ENCODE data around the gene TNFAIP3. TPM values are rescaled to one million over a fixed set of nuclear protein-coding genes. Genes with fewer than 3 reads are reported as not detected.

Gene TNFAIP3
- total and polyA plus RNA-seq, 2 donors (not counting 1 experiment from before 2014, with no cell fraction given): 7.8 to 23.5 TPM

GRCh38 chr6:137913996-137914529 lies 47.0 kb downstream of the TNFAIP3 start:
- H3K4me2 ChIP-seq (ENCODE audit: extremely low read depth, insufficient read depth, low read length): no peak overlapping the region
- no peak overlapping the region for H3K4me3 ChIP-seq (replicated peaks in 1 of 4; ENCODE audit: control extremely low read depth in 1 of 4, insufficient read depth in 1 of 4, low read depth in 3 of 4, low read length in 4 of 4)
- no peak overlapping the region for H3K27ac ChIP-seq (ENCODE audit: insufficient read depth, low read length)
- no peak for TF ChIP-seq EZH2 (IDR thresholded peaks at IDR 0.05; ENCODE audit: low read length, missing control alignments)
- no peak for TF ChIP-seq CTCF (conservative IDR thresholded peaks at IDR 0.05 in 1 of 2, IDR thresholded peaks at IDR 0.05 in 1 of 2; ENCODE audit: low read depth in 1 of 2, low read length in 2 of 2)
- no peaks in the 10 kb centered on the region for H3K36me3 ChIP-seq (ENCODE audit: control insufficient read depth, insufficient read depth, low read length)
- no peaks in the 10 kb centered on the region for H3K4me1 ChIP-seq (ENCODE audit: control insufficient read depth, extremely low read depth, insufficient read depth, low read length)
- no peaks in the 10 kb centered on the region for H3K27me3 ChIP-seq (ENCODE audit: control insufficient read depth, insufficient read depth, low read length)
- DNase-seq (ENCODE audit: low read depth in 2 of 2): no peak
- no peaks in the 10 kb centered on the region for H3K79me2 ChIP-seq (ENCODE audit: control insufficient read depth, insufficient read depth, low read length)
- no peaks in the 10 kb centered on the region for H3K9me3 ChIP-seq (ENCODE audit: control insufficient read depth, insufficient read depth, low read depth, low read length)
- H2AFZ ChIP-seq (ENCODE audit: low read length): no peak overlapping the region
- no peak overlapping the region for H3K9ac ChIP-seq (ENCODE audit: insufficient read depth, low read length)
- H4K20me1 ChIP-seq (ENCODE audit: control insufficient read depth, extremely low read depth, insufficient read depth, low read length): no peaks in the 10 kb centered on the region

GRCh38 chr6:137914530-137915193 lies 47.6 kb downstream of the TNFAIP3 start:
- Histone ChIP-seq H3K4me1 (ENCODE audit: control insufficient read depth, extremely low read depth, insufficient read depth, low read length) (no peaks in the 10 kb centered on the region), H3K9me3 (ENCODE audit: control insufficient read depth, insufficient read depth, low read depth, low read length) (no peaks in the 10 kb centered on the region), H3K27me3 (ENCODE audit: control insufficient read depth, insufficient read depth, low read length) (no peaks in the 10 kb centered on the region), H2AFZ (ENCODE audit: low read length) (no peak overlapping the region), H3K79me2 (ENCODE audit: control insufficient read depth, insufficient read depth, low read length) (no peaks in the 10 kb centered on the region), H3K36me3 (ENCODE audit: control insufficient read depth, insufficient read depth, low read length) (no peaks in the 10 kb centered on the region), H3K9ac (ENCODE audit: insufficient read depth, low read length) (no peak overlapping the region), H3K4me3 (replicated peaks in 1 of 4; ENCODE audit: control extremely low read depth in 1 of 4, insufficient read depth in 1 of 4, low read depth in 3 of 4, low read length in 4 of 4) (no peak overlapping the region), H3K4me2 (ENCODE audit: extremely low read depth, insufficient read depth, low read length) (no peak overlapping the region), H4K20me1 (ENCODE audit: control insufficient read depth, extremely low read depth, insufficient read depth, low read length) (no peaks in the 10 kb centered on the region), H3K27ac (ENCODE audit: insufficient read depth, low read length) (no peak overlapping the region)
- no peak for DNase-seq (ENCODE audit: low read depth in 2 of 2)
- no peak for TF ChIP-seq EZH2 (IDR thresholded peaks at IDR 0.05; ENCODE audit: low read length, missing control alignments)
- no peak for TF ChIP-seq CTCF (conservative IDR thresholded peaks at IDR 0.05 in 1 of 2, IDR thresholded peaks at IDR 0.05 in 1 of 2; ENCODE audit: low read depth in 1 of 2, low read length in 2 of 2)

GRCh38 chr6:137915790-137916189 lies 48.7 kb downstream of the TNFAIP3 start:
- Histone ChIP-seq H3K27me3 (ENCODE audit: control insufficient read depth, insufficient read depth, low read length) (no peaks in the 10 kb centered on the region), H3K9ac (ENCODE audit: insufficient read depth, low read length) (no peak overlapping the region), H3K36me3 (ENCODE audit: control insufficient read depth, insufficient read depth, low read length) (no peaks in the 10 kb centered on the region), H3K4me1 (ENCODE audit: control insufficient read depth, extremely low read depth, insufficient read depth, low read length) (no peaks in the 10 kb centered on the region), H3K4me3 (replicated peaks in 1 of 4; ENCODE audit: control extremely low read depth in 1 of 4, insufficient read depth in 1 of 4, low read depth in 3 of 4, low read length in 4 of 4) (no peak overlapping the region), H2AFZ (ENCODE audit: low read length) (no peak overlapping the region), H3K79me2 (ENCODE audit: control insufficient read depth, insufficient read depth, low read length) (no peaks in the 10 kb centered on the region), H3K9me3 (ENCODE audit: control insufficient read depth, insufficient read depth, low read depth, low read length) (no peaks in the 10 kb centered on the region), H4K20me1 (ENCODE audit: control insufficient read depth, extremely low read depth, insufficient read depth, low read length) (no peaks in the 10 kb centered on the region), H3K27ac (ENCODE audit: insufficient read depth, low read length) (no peak overlapping the region), H3K4me2 (ENCODE audit: extremely low read depth, insufficient read depth, low read length) (no peak overlapping the region)
- TF ChIP-seq EZH2 (IDR thresholded peaks at IDR 0.05; ENCODE audit: low read length, missing control alignments) (no peak), CTCF (conservative IDR thresholded peaks at IDR 0.05 in 1 of 2, IDR thresholded peaks at IDR 0.05 in 1 of 2; ENCODE audit: low read depth in 1 of 2, low read length in 2 of 2) (no peak)
- DNase-seq (ENCODE audit: low read depth in 2 of 2): no peak
